ENCODE measurements around the gene SLC25A39. TPM values are rescaled to one million over a fixed set of nuclear protein-coding genes. Genes with fewer than 3 reads are reported as not detected.

SLC25A39 gene
- total and polyA plus RNA-seq, 2 of the 13 experiments (the other 11 are each of a cell fraction or from before 2014, with no cell fraction given) = 144 to 151 TPM

DNA sequence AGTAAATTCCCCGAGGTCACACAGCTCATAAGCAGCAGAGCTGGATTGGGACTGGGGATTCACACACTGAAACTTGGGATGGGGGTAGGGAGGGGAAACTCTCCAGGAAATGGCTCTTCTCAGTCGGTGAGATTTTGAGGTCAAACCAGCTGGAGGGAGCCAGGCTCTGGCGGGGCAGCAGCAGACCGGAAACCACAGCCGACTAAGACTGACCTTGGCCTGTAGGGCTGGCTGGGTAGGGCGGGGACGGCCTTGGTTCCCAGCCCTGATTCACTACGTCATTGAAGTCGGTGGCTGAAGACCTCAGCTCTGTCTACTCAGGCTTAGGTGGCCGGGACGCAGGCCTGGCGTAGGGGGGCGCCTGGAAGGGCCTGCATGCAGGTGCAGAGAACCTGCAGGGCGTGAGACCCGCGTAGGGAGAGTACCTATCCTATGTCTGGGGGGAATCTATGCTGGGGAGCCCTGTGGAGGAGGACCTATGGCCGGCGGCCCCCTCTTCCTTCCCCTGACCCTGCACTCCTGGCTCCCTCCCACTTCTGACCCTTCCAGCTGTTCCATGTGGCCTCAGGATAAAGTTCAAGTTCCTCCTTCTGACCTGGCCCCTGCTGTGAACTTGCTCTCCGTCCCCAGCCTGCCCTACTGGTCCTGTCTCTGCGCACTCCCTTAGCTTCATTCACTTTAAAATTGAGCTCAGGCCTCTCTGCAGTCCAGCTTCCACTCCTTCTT, 44.8 kb downstream of the SLC25A39 start (continued):
- peak; percentile 61 for TF ChIP-seq ATF7 (IDR thresholded peaks at IDR 0.05)
- TF ChIP-seq ATF7 (CRISPR knock-in tag; IDR thresholded peaks at IDR 0.05) = peak; percentile 74; the same call in 1 of the 2 replicates
- TF ChIP-seq ZSCAN9 (CRISPR knock-in tag; IDR thresholded peaks at IDR 0.05; ENCODE audit: borderline replicate concordance) = peak; percentile 82
- TF ChIP-seq, protein P1, sequence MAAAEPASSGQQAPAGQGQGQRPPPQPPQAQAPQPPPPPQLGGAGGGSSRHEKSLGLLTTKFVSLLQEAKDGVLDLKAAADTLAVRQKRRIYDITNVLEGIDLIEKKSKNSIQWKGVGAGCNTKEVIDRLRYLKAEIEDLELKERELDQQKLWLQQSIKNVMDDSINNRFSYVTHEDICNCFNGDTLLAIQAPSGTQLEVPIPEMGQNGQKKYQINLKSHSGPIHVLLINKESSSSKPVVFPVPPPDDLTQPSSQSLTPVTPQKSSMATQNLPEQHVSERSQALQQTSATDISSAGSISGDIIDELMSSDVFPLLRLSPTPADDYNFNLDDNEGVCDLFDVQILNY (CRISPR knock-in tag; conservative IDR thresholded peaks at IDR 0.05) = no peak
- peak; percentile 38; the same call in 1 of the 2 replicates for TF ChIP-seq KDM2A (CRISPR knock-in tag; IDR thresholded peaks at IDR 0.05; ENCODE audit: borderline replicate concordance, low read depth)
- 0 out of 2 replicates have a peak, but pooled peaks have one; percentile 28 for TF ChIP-seq ARNTL (CRISPR knock-in tag; IDR thresholded peaks at IDR 0.05)
- peak; percentile 71 for TF ChIP-seq ZNF605 (CRISPR knock-in tag; IDR thresholded peaks at IDR 0.05)
- TF ChIP-seq ZNF501 (CRISPR knock-in tag; IDR thresholded peaks at IDR 0.05) = peak; percentile 73
- TF ChIP-seq ZFX (CRISPR knock-in tag; IDR thresholded peaks at IDR 0.05; ENCODE audit: low read depth) = peak; percentile 68

DNA sequence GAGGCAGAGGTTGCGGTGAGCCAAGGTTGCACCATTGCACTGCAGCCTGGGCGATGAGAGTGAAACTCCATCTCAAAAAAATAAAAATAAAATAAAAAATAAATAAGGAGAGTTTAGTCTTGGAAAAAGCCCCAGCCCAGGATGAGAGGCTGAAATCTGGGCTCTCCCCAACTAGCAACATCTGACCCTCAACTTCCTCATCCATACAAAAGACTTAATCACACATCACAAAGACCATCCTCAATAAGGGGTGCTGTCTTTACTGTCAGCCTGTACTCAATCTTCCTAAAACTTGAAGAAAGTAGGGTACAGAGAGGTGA, 45.3 kb downstream of the SLC25A39 start:
- intact Hi-C loops (cut with micrococcal nuclease; ENCODE audit: unreplicated experiment) = loop anchor here (10.0 kb wide), 1 partner anchor 45 kb away; the partner anchor contains the start of gene SLC25A39
- H3K9ac ChIP-seq (ENCODE audit: insufficient read depth, low read depth, low read length) = no peak overlapping the region

More for the DNA sequence above, 45.3 kb downstream of the SLC25A39 start:
- TF ChIP-seq SPEN (CRISPR knock-in tag; IDR thresholded peaks at IDR 0.05; ENCODE audit: low read depth) = peak; percentile 3; the same call in 1 of the 2 replicates
- no peak for TF ChIP-seq PRMT3 (CRISPR knock-in tag; IDR thresholded peaks at IDR 0.05; ENCODE audit: borderline replicate concordance, low read depth)
- TF ChIP-seq, protein P2, sequence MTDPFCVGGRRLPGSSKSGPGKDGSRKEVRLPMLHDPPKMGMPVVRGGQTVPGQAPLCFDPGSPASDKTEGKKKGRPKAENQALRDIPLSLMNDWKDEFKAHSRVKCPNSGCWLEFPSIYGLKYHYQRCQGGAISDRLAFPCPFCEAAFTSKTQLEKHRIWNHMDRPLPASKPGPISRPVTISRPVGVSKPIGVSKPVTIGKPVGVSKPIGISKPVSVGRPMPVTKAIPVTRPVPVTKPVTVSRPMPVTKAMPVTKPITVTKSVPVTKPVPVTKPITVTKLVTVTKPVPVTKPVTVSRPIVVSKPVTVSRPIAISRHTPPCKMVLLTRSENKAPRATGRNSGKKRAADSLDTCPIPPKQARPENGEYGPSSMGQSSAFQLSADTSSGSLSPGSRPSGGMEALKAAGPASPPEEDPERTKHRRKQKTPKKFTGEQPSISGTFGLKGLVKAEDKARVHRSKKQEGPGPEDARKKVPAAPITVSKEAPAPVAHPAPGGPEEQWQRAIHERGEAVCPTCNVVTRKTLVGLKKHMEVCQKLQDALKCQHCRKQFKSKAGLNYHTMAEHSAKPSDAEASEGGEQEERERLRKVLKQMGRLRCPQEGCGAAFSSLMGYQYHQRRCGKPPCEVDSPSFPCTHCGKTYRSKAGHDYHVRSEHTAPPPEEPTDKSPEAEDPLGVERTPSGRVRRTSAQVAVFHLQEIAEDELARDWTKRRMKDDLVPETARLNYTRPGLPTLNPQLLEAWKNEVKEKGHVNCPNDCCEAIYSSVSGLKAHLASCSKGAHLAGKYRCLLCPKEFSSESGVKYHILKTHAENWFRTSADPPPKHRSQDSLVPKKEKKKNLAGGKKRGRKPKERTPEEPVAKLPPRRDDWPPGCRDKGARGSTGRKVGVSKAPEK (CRISPR knock-in tag; IDR thresholded peaks at IDR 0.05; ENCODE audit: borderline replicate concordance) = no peak
- Histone ChIP-seq H3K4me1 (ENCODE audit: insufficient read depth, low read length) (peaks cover 18% of the 10 kb centered on the region), H3K4me3 (replicated peaks in 1 of 3; ENCODE audit: insufficient read depth in 1 of 3, low read depth in 2 of 3, low read length in 3 of 3) (peak overlapping the region in 1 of 3 experiments; percentile 69; a peak in 2 of 6 replicates), H3K27me3 (ENCODE audit: control insufficient read depth in 1 of 2, insufficient read depth in 2 of 2, low read length in 2 of 2) (peaks cover 0 to 31% of the 10 kb centered on the region in 2 experiments; a peak in 4 of 5 replicates), H3K9me3 (ENCODE audit: low read length) (no peaks in the 10 kb centered on the region), H3K36me3 (replicated peaks in 1 of 2; ENCODE audit: control insufficient read depth in 1 of 2, insufficient read depth in 2 of 2, low read length in 2 of 2) (no peaks in the 10 kb centered on the region), H4K20me1 (ENCODE audit: insufficient read depth, low read length) (no peaks in the 10 kb centered on the region), H3K79me2 (ENCODE audit: insufficient read depth, low read length) (no peaks in the 10 kb centered on the region), H3K27ac (ENCODE audit: extremely low read length, insufficient read depth, low read length) (no peak overlapping the region), H3K4me2 (ENCODE audit: low read depth, low read length) (peak overlapping the region; percentile 78), H2AFZ (ENCODE audit: low read length) (no peak overlapping the region)
- DNase-seq (ENCODE audit: low spot score) (no peak), ATAC-seq (no peak), FAIRE-seq (no peak)
- CTCF ChIA-PET (ENCODE audit: low intra/inter-chr PET ratio, low total read pairs) = no interaction called here
- WGBS (ENCODE audit: low lambda C conversion rate) = 70% methylated on average over 2 of the region's 2 CpGs
- in situ Hi-C loops (cut with HindIII; ENCODE audit: extremely low pct_ligation_motif_present, low pct_unique_long_range_greater_than_20kb) = no loop called here
- POLR2A ChIA-PET = interaction anchor here (0.8 to 1.9 kb wide), 17 partner anchors 9 to 224 kb away, joined by 3 to 13 read pairs (median 4); partner anchors contain the start of genes GPATCH8, RUNDC3A, SLC25A39 and UBTF
- BruUV-seq (replicated peaks) = no TSS peak
